T-helper 9 cell (primary cell): Measurements from ENCODE around the gene SEPTIN6.

ENCODE experiments used
- DNase-seq: peaks from one replicate; pipeline ENCODE4 v3.0.0-alpha.2; 2020

SEPTIN6 gene

DNA sequence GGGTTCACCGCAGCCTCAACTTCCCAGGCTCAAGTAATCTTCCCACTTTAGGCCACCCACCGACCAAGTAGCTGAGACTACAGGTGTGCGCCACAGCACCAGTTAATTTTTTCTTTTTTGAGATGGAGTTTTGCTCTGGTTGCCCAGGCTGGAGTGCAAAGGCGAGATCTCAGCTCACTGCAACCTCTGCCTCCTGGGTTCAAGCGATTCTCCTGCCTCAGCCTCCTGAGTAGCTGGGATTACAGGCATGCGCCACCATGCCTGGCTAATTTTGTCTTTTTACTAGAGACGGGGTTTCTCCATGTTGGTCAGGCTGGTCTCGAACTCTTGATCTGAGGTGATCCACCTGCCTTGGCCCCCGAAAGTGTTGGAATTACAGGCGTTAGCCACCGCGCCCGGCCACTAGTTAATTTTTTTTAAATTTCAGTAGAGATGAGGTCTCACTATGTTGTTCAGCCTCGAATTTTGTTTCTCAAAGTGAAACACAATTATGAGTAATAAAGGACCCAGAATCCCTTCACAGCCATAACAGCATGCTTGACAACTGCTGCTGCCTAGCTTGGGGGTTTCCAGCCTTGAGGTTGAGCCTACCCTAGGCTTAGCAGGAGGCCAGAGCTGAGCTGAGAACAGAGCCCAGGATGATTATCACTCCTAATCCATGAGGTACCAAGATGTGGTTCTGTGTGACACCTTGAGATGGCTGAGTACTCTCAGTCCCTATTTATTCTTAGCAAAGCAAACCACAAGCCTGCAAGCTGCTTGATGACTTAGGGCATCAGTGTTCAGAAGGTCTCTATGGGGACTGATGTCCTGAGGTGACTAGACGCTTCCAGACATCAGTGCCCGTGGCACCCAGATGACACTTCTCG, 45.2 kb downstream of the SEPTIN6 start:
- peak; percentile 40 for DNase-seq

DNA sequence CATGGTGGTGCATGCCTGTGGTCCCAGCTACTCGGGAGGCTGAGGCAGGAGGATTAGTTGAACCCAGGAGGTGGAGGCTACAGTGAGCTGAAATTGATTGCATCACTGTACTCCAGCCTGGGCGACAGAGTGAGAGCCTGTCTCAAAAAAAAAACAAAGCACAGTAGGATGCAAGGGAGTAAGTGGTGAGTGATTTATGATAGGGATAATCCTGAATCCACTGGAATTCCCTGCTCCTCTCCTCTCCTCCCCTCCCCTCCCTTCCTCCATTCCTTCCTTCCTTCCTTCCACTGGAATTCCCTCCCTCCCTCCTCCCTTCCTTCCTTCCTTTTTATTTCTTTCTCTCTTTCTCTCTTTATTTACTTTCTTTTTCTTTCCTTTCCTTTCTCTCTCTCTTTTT, 45.9 kb downstream of the SEPTIN6 start:
- no peak for DNase-seq

DNA sequence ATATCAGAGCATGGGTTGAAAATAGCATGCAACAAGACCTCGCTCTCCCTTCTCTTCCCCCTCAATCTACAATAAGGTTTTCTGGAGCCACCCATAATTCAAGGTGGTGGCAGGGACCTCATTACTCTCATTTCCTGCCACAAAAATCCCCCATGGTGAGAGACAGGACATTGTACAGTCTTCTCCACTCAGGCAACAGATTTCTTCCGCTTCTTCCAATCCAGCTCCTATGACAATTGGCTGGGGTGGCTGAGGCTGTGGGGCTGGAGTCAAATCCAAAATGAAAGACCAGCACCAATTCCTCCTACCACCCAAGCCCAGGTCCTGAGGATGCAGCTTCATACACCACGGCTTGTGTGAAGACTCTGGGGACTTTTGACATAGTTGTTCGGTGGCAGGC, 46.5 kb downstream of the SEPTIN6 start:
- DNase-seq = no peak

DNA sequence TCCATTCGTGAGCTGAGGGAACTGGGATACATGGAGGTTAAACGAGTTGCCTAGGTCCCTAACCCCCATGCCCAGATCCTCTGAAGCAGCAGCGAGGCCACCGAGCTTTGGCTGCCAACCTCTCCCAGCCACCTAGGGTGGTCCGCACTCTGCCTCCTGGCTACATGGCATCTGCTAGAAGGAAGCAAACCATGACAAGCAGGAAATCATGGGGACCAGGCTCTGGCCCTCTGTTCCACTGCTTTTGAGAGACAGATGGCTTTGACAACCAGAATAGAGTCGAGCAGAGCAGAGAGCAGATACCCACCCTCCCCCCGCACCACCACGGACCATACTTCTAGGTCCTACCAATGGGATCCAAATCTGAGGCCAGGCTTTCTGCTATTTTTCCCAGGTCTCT, 49.3 kb downstream of the SEPTIN6 start:
- DNase-seq = no peak
